IMR-90 (cell line): ENCODE data around the gene SCAMP1. TPM values are rescaled to one million over a fixed set of nuclear protein-coding genes. Genes with fewer than 3 reads are reported as not detected.

Source experiments
- ATAC-seq: fragments of 200-7000 bp; cut with Tn5 transposase; 2 replicates; pipeline ENCODE4 v1.9.1; 2020; ENCODE audit warnings: low read depth, mild to moderate bottlenecking, moderate library complexity
- BruUV-seq: library from RNA; stranded (reverse); fragments of 400-500 nt; replicated peaks from 2 replicates; lab custom pipeline; 2021; lab: Mats Ljungman, UMichigan
- CTCF ChIA-PET: fragments of 300-600 bp; formaldehyde crosslinking; extraction: SDS; loops from one replicate; lab custom pipeline; 2021; ENCODE audit warnings: antibody characterized with exemption; lab: Yijun Ruan, JAX
- POLR2A ChIA-PET: fragments of 300-600 bp; sonication (Branson Sonifier 250); formaldehyde crosslinking; loops from one replicate; lab custom pipeline; 2022; ENCODE audit warnings: antibody characterized with exemption; ENCODE audit not compliant: unreplicated experiment; lab: Charles Lee
- DNase-seq: peaks from one replicate; pipeline ENCODE4 v3.0.0; 2013
- H2AFZ ChIP-seq: replicated peaks from 2 replicates; pipeline ENCODE3; 2013; ENCODE audit warnings: low read length, mild to moderate bottlenecking; ENCODE audit not compliant: poor library complexity
- H2AK5ac ChIP-seq: 2 replicates; pipeline ENCODE4 v1.6.1; 2013; ENCODE audit warnings: low read depth, low read length, inconsistent platforms
- H2AK9ac ChIP-seq: replicated peaks from 2 replicates; pipeline ENCODE3; 2013; ENCODE audit warnings: mild to moderate bottlenecking, low read depth, low read length, moderate library complexity; ENCODE audit not compliant: poor library complexity
- H2BK120ac ChIP-seq: 2 replicates; pipeline ENCODE4 v1.6.1; 2013; ENCODE audit warnings: low read depth, low read length, inconsistent platforms
- H2BK15ac ChIP-seq: 3 replicates; pipeline ENCODE4 v1.6.1; 2013; ENCODE audit warnings: low read depth, low read length, inconsistent platforms
- H2BK20ac ChIP-seq: 2 replicates; pipeline ENCODE4 v1.6.1; 2013; ENCODE audit warnings: low read depth, mild to moderate bottlenecking, inconsistent platforms, low read length, moderate library complexity
- H2BK5ac ChIP-seq: 2 replicates; pipeline ENCODE4 v1.6.1; 2013; ENCODE audit warnings: mild to moderate bottlenecking, low read depth, low read length, inconsistent platforms; ENCODE audit not compliant: poor library complexity, severe bottlenecking
- H3K14ac ChIP-seq: replicated peaks from 2 replicates; pipeline ENCODE4 v1.6.1; 2013; ENCODE audit warnings: low read depth, low read length, inconsistent platforms
- H3K18ac ChIP-seq: 2 replicates; pipeline ENCODE4 v1.6.1; 2013; ENCODE audit warnings: low read depth, low read length, control low read depth
- H3K23ac ChIP-seq: 2 replicates; pipeline ENCODE4 v1.6.1; 2013; ENCODE audit warnings: low read depth, low read length, inconsistent platforms
- H3K27ac ChIP-seq: 2 replicates; pipeline ENCODE4 v1.5.1; 2013; ENCODE audit warnings: mild to moderate bottlenecking, control low read depth, low read length; ENCODE audit not compliant: insufficient read depth
- H3K27me3 ChIP-seq: 2 replicates; pipeline ENCODE4 v1.6.1; 2013; ENCODE audit warnings: low read length; ENCODE audit not compliant: control insufficient read depth, insufficient read depth
- H3K36me3 ChIP-seq: 2 replicates; pipeline ENCODE4 v1.6.1; 2013; ENCODE audit warnings: low read length, mixed read lengths; ENCODE audit not compliant: control insufficient read depth, insufficient read depth
- H3K4ac ChIP-seq: 2 replicates; pipeline ENCODE4 v1.6.1; 2013; ENCODE audit warnings: low read depth, low read length, inconsistent platforms
- H3K4me1 ChIP-seq: 2 replicates; pipeline ENCODE4 v1.6.1; 2013; ENCODE audit warnings: low read length, mixed read lengths; ENCODE audit not compliant: control insufficient read depth, insufficient read depth
- H3K4me2 ChIP-seq: 2 replicates; pipeline ENCODE4 v1.6.1; 2013; ENCODE audit warnings: low read depth, mild to moderate bottlenecking, control low read depth, low read length, moderate library complexity
- H3K4me3 ChIP-seq: 2 replicates; pipeline ENCODE4 v1.5.1; 2013; ENCODE audit warnings: low read depth, mild to moderate bottlenecking, control low read depth, low read length, moderate library complexity; ENCODE audit not compliant: insufficient read depth
- H3K56ac ChIP-seq: 2 replicates; pipeline ENCODE4 v1.6.1; 2013; ENCODE audit warnings: low read length, inconsistent platforms; ENCODE audit not compliant: insufficient read depth; ENCODE audit errors: extremely low read depth
- H3K79me1 ChIP-seq, 2 experiments: 2 replicates each; pipeline ENCODE4 v1.6.1; 2013; ENCODE audit warnings: low read length in 2 of 2, inconsistent platforms in 1 of 2, low read depth in 1 of 2
- H3K9ac ChIP-seq: 2 replicates; pipeline ENCODE4 v1.6.1; 2013; ENCODE audit warnings: low read depth, low read length, control low read depth
- H3K9me1 ChIP-seq: 2 replicates; pipeline ENCODE4 v1.6.1; 2013; ENCODE audit warnings: low read length, inconsistent platforms; ENCODE audit not compliant: insufficient read depth
- H3K9me3 ChIP-seq: 2 replicates; pipeline ENCODE4 v1.6.1; 2013; ENCODE audit warnings: low read length; ENCODE audit not compliant: control insufficient read depth, insufficient read depth
- H4K20me1 ChIP-seq: 2 replicates; pipeline ENCODE4 v1.6.1; 2013; ENCODE audit warnings: low read length, inconsistent platforms; ENCODE audit not compliant: insufficient read depth
- H4K5ac ChIP-seq: 2 replicates; pipeline ENCODE4 v1.6.1; 2013; ENCODE audit warnings: mild to moderate bottlenecking, low read depth, low read length, control low read depth
- H4K8ac ChIP-seq, 2 experiments: 2 replicates each; pipeline ENCODE4 v1.6.1; 2013; ENCODE audit warnings: low read depth in 2 of 2, low read length in 2 of 2, control low read depth in 1 of 2, inconsistent platforms in 1 of 2
- H4K91ac ChIP-seq: 2 replicates; pipeline ENCODE4 v1.6.1; 2013; ENCODE audit warnings: low read depth, low read length, inconsistent platforms; ENCODE audit not compliant: insufficient read depth
- BHLHE40 ChIP-seq: fragments of 150-350 bp; IDR thresholded peaks from 2 replicates; pipeline ENCODE4 v1.6.1; 2016; ENCODE audit warnings: mild to moderate bottlenecking, low read depth, low read length
- CEBPB ChIP-seq: IDR thresholded peaks from 2 replicates; pipeline ENCODE4 v1.6.1; 2012; ENCODE audit warnings: low read depth, low read length, improper control_type of control experiment
- CHD1 ChIP-seq: IDR thresholded peaks from 2 replicates; pipeline ENCODE4 v1.6.1; 2012; ENCODE audit warnings: low read depth, low read length, improper control_type of control experiment
- FOS ChIP-seq: fragments of 150-350 bp; IDR thresholded peaks from 2 replicates; pipeline ENCODE4 v1.6.1; 2016; ENCODE audit warnings: low read depth, low read length
- MAFK ChIP-seq: IDR thresholded peaks from 2 replicates; pipeline ENCODE4 v1.6.1; 2012; ENCODE audit warnings: low read depth, low read length, improper control_type of control experiment
- MXI1 ChIP-seq: IDR thresholded peaks from 2 replicates; pipeline ENCODE4 v1.6.1; 2012; ENCODE audit warnings: low read depth, mild to moderate bottlenecking, low read length, moderate library complexity, borderline replicate concordance
- NFE2L2 ChIP-seq: fragments of 150-350 bp; IDR thresholded peaks from 2 replicates; pipeline ENCODE4 v1.6.1; 2016; ENCODE audit warnings: low read depth, mild to moderate bottlenecking, low read length
- POLR2A ChIP-seq: IDR thresholded peaks from 2 replicates; pipeline ENCODE4 v1.6.1; 2012; ENCODE audit warnings: mild to moderate bottlenecking, low read depth, low read length
- RAD21 ChIP-seq: IDR thresholded peaks from 2 replicates; pipeline ENCODE4 v1.6.1; 2012; ENCODE audit warnings: low read length, improper control_type of control experiment
- RFX5 ChIP-seq: IDR thresholded peaks from 2 replicates; pipeline ENCODE4 v1.8.0; 2012; ENCODE audit warnings: low read depth, mild to moderate bottlenecking, low read length, moderate library complexity
- SMC3 ChIP-seq: fragments of 150-350 bp; IDR thresholded peaks from 2 replicates; pipeline ENCODE4 v1.6.1; 2016; ENCODE audit warnings: low read depth, mild to moderate bottlenecking, antibody characterized with exemption, low read length, moderate library complexity
- WGBS, 2 experiments: methylation state at CpG; one replicate each; pipeline versions ENCODE4 v1.1.5 to v1.1.7; 2013; ENCODE audit warnings: missing lambda C conversion rate in 2 of 2; ENCODE audit not compliant: insufficient read length in 1 of 2; ENCODE audit errors: extremely low coverage in 2 of 2; 5-methylcytosine and 5-hydroxymethylcytosine counted together
- dilution Hi-C: fragments of 300-500 bp; cut with HindIII; formaldehyde crosslinking; loops from one replicate; pipeline ENCODE4 v1.14.3; 2018; ENCODE audit warnings: low sequenced_read_pairs; ENCODE audit not compliant: unreplicated experiment
- in situ Hi-C: fragments of 300-500 bp; cut with MboI; formaldehyde crosslinking; loops from 3 replicates; pipeline ENCODE4 v1.14.3; 2019; ENCODE audit warnings: low sequenced_read_pairs, inconsistent platforms, mixed read lengths
- intact Hi-C: fragments of 100-400 bp; cut with micrococcal nuclease; formaldehyde crosslinking; loops from 2 replicates; pipeline ENCODE4 v1.10.0; 2022
- polyA plus RNA-seq, 3 experiments: library from polyadenylated mRNA; depleted of rRNA; stranded (reverse); fragments of >200 nt; gene quantifications; 2 replicates each; pipeline ENCODE4 v1.2.3, GENCODE V29; 2012; ENCODE audit warnings: low replicate concordance in 1 of 3
- total RNA-seq: library from RNA; depleted of rRNA; stranded (reverse); fragments of >200 nt; gene quantifications from 2 replicates; pipeline ENCODE4 v1.2.3, GENCODE V29; 2012
- TF ChIP-seq, protein P1 (sequence below): fragments of 150-350 bp; IDR thresholded peaks from 2 replicates; pipeline ENCODE4 v1.6.1; 2016; ENCODE audit warnings: low read depth, mild to moderate bottlenecking, low read length, moderate library complexity, borderline replicate concordance
- TF ChIP-seq, protein P2 (sequence below): fragments of 150-350 bp; IDR thresholded peaks from 2 replicates; pipeline ENCODE4 v1.6.1; 2017; ENCODE audit warnings: mild to moderate bottlenecking, antibody characterized with exemption, low read length, low read depth
- TF ChIP-seq, protein P3 (sequence below): conservative IDR thresholded peaks from 2 replicates; pipeline ENCODE4 v1.5.1; 2012; ENCODE audit warnings: mild to moderate bottlenecking, low read depth, low read length, improper control_type of control experiment

SCAMP1 gene
- total and polyA plus RNA-seq, 2 of the 4 experiments (the other 2 are of a cell fraction): 13.5 to 114 TPM

DNA sequence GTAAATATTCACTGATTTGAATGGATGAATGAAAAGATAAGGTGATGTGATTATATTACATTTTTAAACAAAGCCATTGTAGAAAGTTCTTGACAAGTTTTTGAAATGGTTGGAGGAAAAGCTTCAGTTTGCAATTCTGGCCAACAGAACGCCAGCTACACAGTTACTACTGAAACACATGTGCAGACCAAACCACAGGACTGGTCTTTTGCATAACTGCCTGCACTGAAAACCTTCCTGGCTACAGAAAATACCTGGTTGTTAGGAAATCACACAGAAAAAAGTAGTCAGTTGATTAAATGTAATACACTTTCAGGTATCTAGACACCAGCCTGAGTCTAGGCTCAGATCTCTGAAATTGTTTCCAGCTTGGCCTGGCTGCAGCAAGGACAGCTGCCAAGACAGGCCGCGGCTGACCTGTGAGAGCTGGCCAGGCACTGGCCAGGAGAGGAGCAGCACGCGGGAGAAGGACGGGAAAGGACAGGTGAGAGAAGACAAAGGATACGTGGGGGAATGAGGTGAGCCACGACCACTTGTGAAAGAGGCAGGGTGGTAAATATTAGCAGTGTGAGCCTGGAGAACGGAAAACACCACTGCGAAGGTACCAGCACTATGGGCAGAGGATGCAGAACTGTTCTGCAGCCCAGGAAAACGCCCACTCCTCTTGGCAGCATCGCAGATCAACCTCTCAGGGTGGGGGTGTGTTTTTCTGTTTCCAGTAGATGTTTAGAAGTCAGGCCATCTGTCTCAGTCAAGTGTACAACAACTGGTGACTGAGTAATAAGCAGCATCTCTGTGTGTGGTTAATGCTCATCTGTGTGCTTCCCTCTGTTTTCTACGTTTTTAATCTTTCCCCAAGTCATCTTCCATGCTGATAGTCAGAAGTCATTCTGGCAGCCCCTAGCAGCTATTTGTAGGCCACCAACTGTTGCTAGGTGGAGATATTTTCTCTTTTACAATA, 137.4 kb downstream of the SCAMP1 start:
- 0 out of 2 replicates have a peak, but pooled peaks have one; percentile 4 for ATAC-seq
- Histone ChIP-seq H4K8ac (no peak overlapping the region), H3K4me1 (peaks cover 21% of the 10 kb centered on the region), H3K9ac (no peak overlapping the region), H2BK5ac (no peak overlapping the region), H3K4ac (no peak overlapping the region), H3K9me1 (peaks cover 24% of the 10 kb centered on the region), H3K18ac (no peak overlapping the region), H2BK15ac (no peak overlapping the region), H3K27me3 (no peaks in the 10 kb centered on the region), H3K79me1 (peaks cover 48 to 88% of the 10 kb centered on the region in 2 experiments), H3K27ac (no peak overlapping the region), H4K91ac (no peak overlapping the region), H2AFZ (peak overlapping the region; percentile 45), H3K4me3 (no peak overlapping the region), H4K5ac (no peak overlapping the region), H3K36me3 (peaks cover 8% of the 10 kb centered on the region; the same call in 1 of the 2 replicates), H3K14ac (no peak overlapping the region), H2AK9ac (no peak overlapping the region), H3K23ac (no peak overlapping the region), H2BK20ac (no peak overlapping the region), H2AK5ac (no peak overlapping the region), H3K56ac (no peak overlapping the region), H3K4me2 (no peak overlapping the region), H2BK120ac (no peak overlapping the region), H4K20me1 (peaks cover 47% of the 10 kb centered on the region), H3K9me3 (no peaks in the 10 kb centered on the region)
- intact Hi-C loops: loop anchor here (1.0 kb wide), 1 partner anchor 14 kb away; no protein-coding TSS in a partner anchor
- dilution Hi-C loops: no loop called here
- ChIA-PET POLR2A (no interaction called here), CTCF (interaction anchor here (0.6 kb wide), 1 partner anchor 792 kb away, joined by 3 read pairs; no protein-coding TSS in a partner anchor)
- WGBS, 2 experiments: 69% methylated on average over 3 of the region's 13 CpGs; no CpG with 5 or more reads in 1 of the 2 experiments
- BruUV-seq: no TSS peak
- no peak for DNase-seq
- in situ Hi-C loops: no loop called here
- TF ChIP-seq, protein P1, sequence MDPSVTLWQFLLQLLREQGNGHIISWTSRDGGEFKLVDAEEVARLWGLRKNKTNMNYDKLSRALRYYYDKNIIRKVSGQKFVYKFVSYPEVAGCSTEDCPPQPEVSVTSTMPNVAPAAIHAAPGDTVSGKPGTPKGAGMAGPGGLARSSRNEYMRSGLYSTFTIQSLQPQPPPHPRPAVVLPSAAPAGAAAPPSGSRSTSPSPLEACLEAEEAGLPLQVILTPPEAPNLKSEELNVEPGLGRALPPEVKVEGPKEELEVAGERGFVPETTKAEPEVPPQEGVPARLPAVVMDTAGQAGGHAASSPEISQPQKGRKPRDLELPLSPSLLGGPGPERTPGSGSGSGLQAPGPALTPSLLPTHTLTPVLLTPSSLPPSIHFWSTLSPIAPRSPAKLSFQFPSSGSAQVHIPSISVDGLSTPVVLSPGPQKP: no peak
- no peak for TF ChIP-seq NFE2L2
- TF ChIP-seq MAFK: no peak
- no peak for TF ChIP-seq SMC3
- TF ChIP-seq POLR2A: no peak
- TF ChIP-seq RFX5: no peak
- TF ChIP-seq FOS: no peak
- no peak for TF ChIP-seq CEBPB
- TF ChIP-seq RAD21: no peak
- no peak for TF ChIP-seq MXI1
- no peak for TF ChIP-seq CHD1
- no peak for TF ChIP-seq BHLHE40
- TF ChIP-seq, protein P2, sequence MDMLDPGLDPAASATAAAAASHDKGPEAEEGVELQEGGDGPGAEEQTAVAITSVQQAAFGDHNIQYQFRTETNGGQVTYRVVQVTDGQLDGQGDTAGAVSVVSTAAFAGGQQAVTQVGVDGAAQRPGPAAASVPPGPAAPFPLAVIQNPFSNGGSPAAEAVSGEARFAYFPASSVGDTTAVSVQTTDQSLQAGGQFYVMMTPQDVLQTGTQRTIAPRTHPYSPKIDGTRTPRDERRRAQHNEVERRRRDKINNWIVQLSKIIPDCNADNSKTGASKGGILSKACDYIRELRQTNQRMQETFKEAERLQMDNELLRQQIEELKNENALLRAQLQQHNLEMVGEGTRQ: no peak
- TF ChIP-seq, protein P3, sequence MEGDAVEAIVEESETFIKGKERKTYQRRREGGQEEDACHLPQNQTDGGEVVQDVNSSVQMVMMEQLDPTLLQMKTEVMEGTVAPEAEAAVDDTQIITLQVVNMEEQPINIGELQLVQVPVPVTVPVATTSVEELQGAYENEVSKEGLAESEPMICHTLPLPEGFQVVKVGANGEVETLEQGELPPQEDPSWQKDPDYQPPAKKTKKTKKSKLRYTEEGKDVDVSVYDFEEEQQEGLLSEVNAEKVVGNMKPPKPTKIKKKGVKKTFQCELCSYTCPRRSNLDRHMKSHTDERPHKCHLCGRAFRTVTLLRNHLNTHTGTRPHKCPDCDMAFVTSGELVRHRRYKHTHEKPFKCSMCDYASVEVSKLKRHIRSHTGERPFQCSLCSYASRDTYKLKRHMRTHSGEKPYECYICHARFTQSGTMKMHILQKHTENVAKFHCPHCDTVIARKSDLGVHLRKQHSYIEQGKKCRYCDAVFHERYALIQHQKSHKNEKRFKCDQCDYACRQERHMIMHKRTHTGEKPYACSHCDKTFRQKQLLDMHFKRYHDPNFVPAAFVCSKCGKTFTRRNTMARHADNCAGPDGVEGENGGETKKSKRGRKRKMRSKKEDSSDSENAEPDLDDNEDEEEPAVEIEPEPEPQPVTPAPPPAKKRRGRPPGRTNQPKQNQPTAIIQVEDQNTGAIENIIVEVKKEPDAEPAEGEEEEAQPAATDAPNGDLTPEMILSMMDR: no peak
